Stimulated activated naive CD4-positive, alpha-beta T cell (primary cell): ENCODE measurements around the gene KNOP1.

ENCODE experiments used
- DNase-seq, 6 experiments: peaks; one replicate each; lab custom pipeline; 2025; lab: John Stamatoyannopoulos, UW

Gene KNOP1

GRCh38 chr16:19707569-19708295, 10.3 kb downstream of the KNOP1 start:
- DNase-seq = no peak

GRCh38 chr16:19706846-19707245, 11.2 kb downstream of the KNOP1 start:
- DNase-seq = no peak

- no peak for DNase-seq
These were observed 12.2 kb downstream of the KNOP1 start for GRCh38 chr16:19705843-19706242.

- no peak for DNase-seq
These were observed 12.9 kb downstream of the KNOP1 start for GRCh38 chr16:19705146-19705501.

GRCh38 chr16:19704321-19705145, 13.5 kb downstream of the KNOP1 start:
- DNase-seq = no peak

GRCh38 chr16:19703172-19703889, 14.7 kb downstream of the KNOP1 start:
- DNase-seq = no peak

- no peak for DNase-seq
These were observed 16.9 kb downstream of the KNOP1 start for GRCh38 chr16:19701091-19701490.

- DNase-seq = no peak
These were observed 17.7 kb downstream of the KNOP1 start for GRCh38 chr16:19700319-19700781.

- DNase-seq = no peak
These were observed 18.6 kb downstream of the KNOP1 start for GRCh38 chr16:19699472-19699871.

- no peak for DNase-seq
These were observed 19.3 kb downstream of the KNOP1 start for GRCh38 chr16:19698480-19699465.

- no peak for DNase-seq
These were observed 20.2 kb downstream of the KNOP1 start for GRCh38 chr16:19697756-19698318.

- DNase-seq = peak in 2 of 6 experiments; percentile 4 to 51
These were observed 21.1 kb downstream of the KNOP1 start for GRCh38 chr16:19696961-19697360.

GRCh38 chr16:19696328-19696727, 21.7 kb downstream of the KNOP1 start:
- peak; percentile 41 to 83 (median 68) for DNase-seq

- no peak for DNase-seq
These were observed 23.0 kb downstream of the KNOP1 start for GRCh38 chr16:19694989-19695388.

GRCh38 chr16:19691161-19691711, 26.8 kb downstream of the KNOP1 start:
- no peak for DNase-seq

- no peak for DNase-seq
These were observed 27.8 kb downstream of the KNOP1 start for GRCh38 chr16:19690196-19690595.

- no peak for DNase-seq
These were observed 28.7 kb downstream of the KNOP1 start for GRCh38 chr16:19689342-19689741.

- no peak for DNase-seq
These were observed 29.5 kb downstream of the KNOP1 start for GRCh38 chr16:19688396-19689024.

- no peak for DNase-seq
These were observed 30.7 kb downstream of the KNOP1 start for GRCh38 chr16:19687279-19687678.

GRCh38 chr16:19685176-19685575, 32.9 kb downstream of the KNOP1 start:
- DNase-seq = no peak
